RWPE2 (cell line): ENCODE measurements around the gene CDON.
"Not testable (repeated sequence)": the region's sequence is repeated elsewhere in the genome, so short reads cannot be mapped to it uniquely, and the experiment has no call there.

ENCODE experiments used
- ATAC-seq: fragments of 200-7000 bp; cut with Tn5 transposase; 3 replicates; pipeline ENCODE4 v1.9.1; 2021; ENCODE audit warnings: low read depth
- DNase-seq: peaks from one replicate; pipeline ENCODE4 v3.0.0-alpha.2; 2020; ENCODE audit warnings: low spot score
- H3K27ac ChIP-seq: fragments of 450-650 bp; 2 replicates; pipeline ENCODE4 v1.5.1; 2017; ENCODE audit warnings: mild to moderate bottlenecking; ENCODE audit not compliant: poor library complexity, severe bottlenecking
- H3K27me3 ChIP-seq: fragments of 250-450 bp; sonication (Bioruptor Pico); 2 replicates; pipeline ENCODE4 v1.5.1; 2021; ENCODE audit warnings: mild to moderate bottlenecking, moderate library complexity; ENCODE audit not compliant: insufficient read depth, poor library complexity, severe bottlenecking
- H3K36me3 ChIP-seq: fragments of 250-450 bp; sonication (Bioruptor Pico); 2 replicates; pipeline ENCODE4 v1.5.1; 2020; ENCODE audit warnings: low read depth, mild to moderate bottlenecking, moderate library complexity
- H3K4me1 ChIP-seq: fragments of 250-450 bp; sonication (Bioruptor Pico); 2 replicates; pipeline ENCODE4 v1.5.1; 2021; ENCODE audit warnings: mild to moderate bottlenecking, moderate library complexity; ENCODE audit not compliant: insufficient read depth, poor library complexity, severe bottlenecking
- H3K4me3 ChIP-seq: fragments of 250-450 bp; sonication (Bioruptor Pico); 2 replicates; pipeline ENCODE4 v1.5.1; 2021; ENCODE audit warnings: mild to moderate bottlenecking, moderate library complexity; ENCODE audit not compliant: severe bottlenecking
- H3K9me3 ChIP-seq: fragments of 250-450 bp; sonication (Bioruptor Pico); 2 replicates; pipeline ENCODE4 v1.5.1; 2021; ENCODE audit warnings: mild to moderate bottlenecking, moderate library complexity; ENCODE audit not compliant: severe bottlenecking
- CTCF ChIP-seq: fragments of 450-650 bp; IDR thresholded peaks from one replicate; pipeline ENCODE4 v1.5.1; 2017; ENCODE audit warnings: mild to moderate bottlenecking, moderate library complexity; ENCODE audit not compliant: poor library complexity, severe bottlenecking

The CDON gene

GRCh38 chr11:125994509-125994908, 68.2 kb downstream of the CDON start:
- no peaks in the 10 kb centered on the region for H3K27me3 ChIP-seq
- no peaks in the 10 kb centered on the region for H3K4me1 ChIP-seq
- no peak overlapping the region for H3K4me3 ChIP-seq
- no peaks in the 10 kb centered on the region for H3K9me3 ChIP-seq
- no peak overlapping the region for H3K27ac ChIP-seq
- ATAC-seq (no peak), DNase-seq (no peak)
- TF ChIP-seq CTCF: no peak
- no peaks in the 10 kb centered on the region for H3K36me3 ChIP-seq

DNA sequence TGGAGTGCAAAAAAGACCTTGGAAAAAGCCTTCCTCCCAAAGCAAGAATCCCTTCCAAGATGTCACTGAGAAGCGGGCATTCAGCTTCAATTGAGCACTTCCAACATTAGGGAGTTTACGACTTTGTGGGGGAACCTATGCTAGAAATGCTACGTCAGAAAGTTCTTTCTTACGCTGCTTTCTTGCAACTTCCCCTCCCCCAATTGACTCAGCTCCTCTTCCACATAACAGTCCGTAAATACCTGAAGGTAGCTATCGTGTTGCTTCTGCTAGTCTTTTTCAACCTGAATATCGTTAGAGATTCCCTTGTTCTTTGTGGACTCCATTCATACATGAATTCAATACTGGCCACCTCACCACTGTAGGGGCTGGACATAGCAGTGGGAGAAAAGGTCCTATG, 69.8 kb downstream of the CDON start:
- Histone ChIP-seq H3K4me1 (no peaks in the 10 kb centered on the region), H3K4me3 (no peak overlapping the region), H3K36me3 (no peaks in the 10 kb centered on the region), H3K27ac (no peak overlapping the region), H3K27me3 (no peaks in the 10 kb centered on the region), H3K9me3 (no peaks in the 10 kb centered on the region)
- no peak for DNase-seq
- no peak for TF ChIP-seq CTCF
- no peak for ATAC-seq

GRCh38 chr11:125990244-125990643, 72.4 kb downstream of the CDON start:
- no peak overlapping the region for H3K27ac ChIP-seq
- H3K9me3 ChIP-seq: no peaks in the 10 kb centered on the region
- no peak for ATAC-seq
- no peaks in the 10 kb centered on the region for H3K36me3 ChIP-seq
- no peaks in the 10 kb centered on the region for H3K27me3 ChIP-seq
- DNase-seq: no peak
- no peak overlapping the region for H3K4me3 ChIP-seq
- no peak for TF ChIP-seq CTCF
- H3K4me1 ChIP-seq: no peaks in the 10 kb centered on the region

- Histone ChIP-seq H3K9me3 (no peaks in the 10 kb centered on the region), H3K27ac (no peak overlapping the region), H3K4me1 (no peaks in the 10 kb centered on the region), H3K4me3 (no peak overlapping the region), H3K36me3 (no peaks in the 10 kb centered on the region), H3K27me3 (no peaks in the 10 kb centered on the region)
- no peak for TF ChIP-seq CTCF
- no peak for ATAC-seq
- DNase-seq: no peak
Observed at GRCh38 chr11:125987066-125987641, 75.5 kb downstream of the CDON start.

DNA sequence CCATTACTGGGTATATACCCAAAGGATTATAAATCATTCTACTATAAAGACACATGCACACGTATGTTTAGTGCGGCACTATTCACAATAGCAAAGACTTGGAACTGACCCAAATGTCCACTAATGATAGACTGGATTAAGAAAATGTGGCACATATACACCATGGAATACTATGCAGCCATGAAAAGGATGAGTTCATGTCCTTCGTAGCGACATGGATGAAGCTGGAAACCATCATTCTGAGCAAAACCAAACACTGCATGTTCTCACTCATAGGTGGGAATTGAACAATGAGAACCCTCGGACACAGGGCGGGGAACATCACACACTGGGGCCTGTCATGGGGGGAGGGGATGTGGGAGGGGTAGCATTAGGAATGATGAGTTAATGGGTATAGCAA, 76.7 kb downstream of the CDON start:
- H3K27ac ChIP-seq, H3K36me3 ChIP-seq, H3K9me3 ChIP-seq, H3K4me3 ChIP-seq, ATAC-seq, DNase-seq, H3K27me3 ChIP-seq, H3K4me1 ChIP-seq: not testable (repeated sequence)
